H1 (cell line): Measurements from ENCODE around the gene MACROD2. TPM values are rescaled to one million over a fixed set of nuclear protein-coding genes. Genes with fewer than 3 reads are reported as not detected.

Experiments
- CTCF ChIA-PET: fragments of 300-600 bp; sonication (Branson Sonifier 250); formaldehyde crosslinking; loops from one replicate; lab custom pipeline; 2021; ENCODE audit not compliant: partially characterized antibody; lab: Charles Lee
- POLR2A ChIA-PET: fragments of 300-600 bp; sonication (Branson Sonifier 250); formaldehyde crosslinking; loops from one replicate; lab custom pipeline; 2021; ENCODE audit warnings: inconsistent platforms; ENCODE audit not compliant: partially characterized antibody; lab: Charles Lee
- DNase-seq, 2 experiments: peaks; one replicate each; pipeline versions ENCODE4 v3.0.0 to v3.0.0-alpha.2; 2010 to 2022; ENCODE audit warnings: low spot score in 2 of 2, low read depth in 1 of 2, mixed read lengths in 1 of 2
- FAIRE-seq: peaks from 2 replicates; lab custom pipeline; 2011; peaks lifted over from hg19 to GRCh38; lab: Jason Lieb, UNC
- H2AFZ ChIP-seq: 2 replicates; pipeline ENCODE4 v1.8.1; 2012; ENCODE audit warnings: low read length, inconsistent platforms
- H2AK5ac ChIP-seq: 2 replicates; pipeline ENCODE4 v1.6.1; 2013; ENCODE audit warnings: low read depth, low read length
- H2BK120ac ChIP-seq: replicated peaks from 2 replicates; pipeline ENCODE3; 2013; ENCODE audit warnings: low read depth, low read length, inconsistent platforms
- H2BK12ac ChIP-seq: 2 replicates; pipeline ENCODE4 v1.6.1; 2013; ENCODE audit warnings: low read depth, low read length
- H2BK15ac ChIP-seq: 2 replicates; pipeline ENCODE4 v1.6.1; 2013; ENCODE audit warnings: low read length
- H2BK20ac ChIP-seq: 2 replicates; pipeline ENCODE4 v1.6.1; 2013; ENCODE audit warnings: low read length
- H2BK5ac ChIP-seq: 2 replicates; pipeline ENCODE4 v1.6.1; 2013; ENCODE audit warnings: low read depth, low read length
- H3K14ac ChIP-seq: 2 replicates; pipeline ENCODE4 v1.6.1; 2013; ENCODE audit warnings: inconsistent platforms; ENCODE audit not compliant: insufficient read length
- H3K18ac ChIP-seq: 2 replicates; pipeline ENCODE4 v1.6.1; 2013; ENCODE audit warnings: low read length; ENCODE audit errors: extremely low read depth
- H3K23ac ChIP-seq: 2 replicates; pipeline ENCODE4 v1.6.1; 2013; ENCODE audit warnings: inconsistent platforms; ENCODE audit not compliant: insufficient read length
- H3K23me2 ChIP-seq: 2 replicates; pipeline ENCODE4 v1.6.1; 2013; ENCODE audit warnings: low read depth, low read length
- H3K27ac ChIP-seq: 2 replicates; pipeline ENCODE4 v1.6.1; 2011; ENCODE audit warnings: low read depth, low read length, inconsistent platforms
- H3K27me3 ChIP-seq, 4 experiments: replicated peaks in 1 of 4; 1 replicate in 1 of 4; 2 replicates in 3 of 4; pipeline versions ENCODE4 v1.6.1 to v1.8.1; 2011 to 2013; ENCODE audit warnings: low read length in 3 of 4, mild to moderate bottlenecking in 3 of 4, inconsistent platforms in 2 of 4, mixed read lengths in 2 of 4, moderate library complexity in 1 of 4; ENCODE audit not compliant: control insufficient read depth in 3 of 4, insufficient read depth in 3 of 4; ENCODE audit errors: extremely low read depth in 1 of 4
- H3K36me3 ChIP-seq, 4 experiments: 2 replicates each; pipeline versions ENCODE4 v1.6.1 to v1.8.1; 2011 to 2013; ENCODE audit warnings: mild to moderate bottlenecking in 4 of 4, low read length in 3 of 4, moderate library complexity in 2 of 4, control low read depth in 1 of 4, inconsistent platforms in 1 of 4; ENCODE audit not compliant: insufficient read depth in 4 of 4, control insufficient read depth in 2 of 4
- H3K4ac ChIP-seq: replicated peaks from 2 replicates; pipeline ENCODE3; 2013; ENCODE audit warnings: low read length, low read depth, mixed read lengths, inconsistent platforms; ENCODE audit not compliant: insufficient read length
- H3K4me1 ChIP-seq, 4 experiments: replicated peaks in 1 of 4; 1 replicate in 1 of 4; 2 replicates in 3 of 4; pipeline versions ENCODE4 v1.6.1 to v1.8.1; 2011 to 2013; ENCODE audit warnings: low read length in 3 of 4, inconsistent platforms in 2 of 4, mixed read lengths in 1 of 4; ENCODE audit not compliant: insufficient read depth in 4 of 4, control insufficient read depth in 3 of 4
- H3K4me2 ChIP-seq, 2 experiments: 2 replicates each; pipeline versions ENCODE4 v1.6.1 to v1.8.1; 2011 to 2013; ENCODE audit warnings: low read depth in 2 of 2, low read length in 2 of 2, control low read depth in 1 of 2, inconsistent platforms in 1 of 2, mild to moderate bottlenecking in 1 of 2; ENCODE audit not compliant: insufficient read depth in 1 of 2
- H3K4me3 ChIP-seq, 4 experiments: fragments of 200-600, 300-600 bp in 1 of 4; sonication (generic), shearing (Covaris generic), sonication (Bioruptor Twin) in 1 of 4; 2 replicates each; pipeline versions ENCODE4 v1.5.1 to v1.8.1; 2011 to 2016; ENCODE audit warnings: low read length in 4 of 4, low read depth in 3 of 4, control low read depth in 2 of 4, inconsistent platforms in 2 of 4, mild to moderate bottlenecking in 2 of 4, mixed read lengths in 1 of 4, moderate library complexity in 1 of 4; ENCODE audit not compliant: insufficient read depth in 2 of 4; ENCODE audit errors: extremely low read depth in 1 of 4
- H3K56ac ChIP-seq: replicated peaks from 2 replicates; pipeline ENCODE3; 2013; ENCODE audit warnings: low read depth, mild to moderate bottlenecking, mixed read lengths, low read length, inconsistent platforms; ENCODE audit not compliant: insufficient read length
- H3K79me1 ChIP-seq: 2 replicates; pipeline ENCODE4 v1.6.1; 2013; ENCODE audit warnings: low read depth, low read length, control low read depth
- H3K79me2 ChIP-seq, 2 experiments: 2 replicates each; pipeline versions ENCODE4 v1.6.1 to v1.8.1; 2012 to 2013; ENCODE audit warnings: low read length in 2 of 2, mild to moderate bottlenecking in 2 of 2, inconsistent platforms in 1 of 2; ENCODE audit not compliant: insufficient read depth in 2 of 2, control insufficient read depth in 1 of 2
- H3K9ac ChIP-seq, 4 experiments: replicated peaks in 1 of 4; 1 replicate in 1 of 4; 2 replicates in 3 of 4; pipeline versions ENCODE4 v1.6.1 to v1.8.1; 2011 to 2013; ENCODE audit warnings: low read depth in 3 of 4, low read length in 3 of 4, control low read depth in 2 of 4, mild to moderate bottlenecking in 2 of 4, moderate library complexity in 2 of 4, inconsistent platforms in 1 of 4; ENCODE audit errors: extremely low read depth in 1 of 4
- H3K9me3 ChIP-seq, 2 experiments: 2 replicates each; pipeline versions ENCODE4 v1.6.1 to v1.8.1; 2012 to 2013; ENCODE audit warnings: mild to moderate bottlenecking in 2 of 2, moderate library complexity in 2 of 2, control low read depth in 1 of 2, inconsistent platforms in 1 of 2, low read depth in 1 of 2, low read length in 1 of 2, mixed read lengths in 1 of 2; ENCODE audit not compliant: insufficient read depth in 2 of 2
- H4K20me1 ChIP-seq, 2 experiments: replicated peaks in 1 of 2; 2 replicates each; pipeline versions ENCODE3 to v1.8.1; 2011 to 2013; ENCODE audit warnings: inconsistent platforms in 2 of 2, low read length in 2 of 2, mild to moderate bottlenecking in 1 of 2; ENCODE audit not compliant: insufficient read depth in 2 of 2, control insufficient read depth in 1 of 2
- H4K5ac ChIP-seq: 2 replicates; pipeline ENCODE4 v1.6.1; 2013; ENCODE audit warnings: low read length, low read depth, mixed read lengths, inconsistent platforms; ENCODE audit not compliant: insufficient read length
- H4K8ac ChIP-seq: 2 replicates; pipeline ENCODE4 v1.8.0; 2013; ENCODE audit warnings: mild to moderate bottlenecking, moderate library complexity, low read length, inconsistent platforms; ENCODE audit not compliant: insufficient read depth; ENCODE audit errors: extremely low read depth
- H4K91ac ChIP-seq: replicated peaks from 2 replicates; pipeline ENCODE3; 2013; ENCODE audit warnings: low read length, mixed read lengths, inconsistent platforms; ENCODE audit not compliant: insufficient read length
- BRCA1 ChIP-seq: IDR thresholded peaks from 2 replicates; pipeline ENCODE4 v1.6.1; 2012; ENCODE audit warnings: low read depth, low read length, improper control_type of control experiment
- CEBPB ChIP-seq: IDR thresholded peaks from 2 replicates; pipeline ENCODE4 v1.6.1; 2012; ENCODE audit warnings: low read depth, low read length
- CHD2 ChIP-seq: IDR thresholded peaks from 2 replicates; pipeline ENCODE4 v1.6.1; 2012; ENCODE audit warnings: low read length, improper control_type of control experiment
- EP300 ChIP-seq, 2 experiments: IDR thresholded peaks; 1 replicate in 1 of 2; 2 replicates in 1 of 2; pipeline ENCODE4 v1.6.1; 2011 to 2012; ENCODE audit warnings: low read depth in 2 of 2, low read length in 2 of 2, mild to moderate bottlenecking in 2 of 2, borderline replicate concordance in 1 of 2, inconsistent platforms in 1 of 2, moderate library complexity in 1 of 2
- EZH2 ChIP-seq: fragments of 200-600 bp; sonication (generic); IDR thresholded peaks from 2 replicates; pipeline ENCODE4 v1.7.1; 2012; ENCODE audit warnings: low read depth, mild to moderate bottlenecking, moderate library complexity, low read length, inconsistent platforms; ENCODE audit not compliant: severe bottlenecking
- HDAC2 ChIP-seq, 2 experiments: fragments of 300-600 bp in 1 of 2; sonication (generic) in 1 of 2; IDR thresholded peaks; 2 replicates each; pipeline ENCODE4 v1.6.1; 2011 to 2012; ENCODE audit warnings: low read depth in 2 of 2, low read length in 2 of 2, mild to moderate bottlenecking in 2 of 2, moderate library complexity in 2 of 2, borderline replicate concordance in 1 of 2, inconsistent platforms in 1 of 2
- KDM1A ChIP-seq: fragments of 200-600, 300-600 bp; sonication (generic); IDR thresholded peaks from 2 replicates; pipeline ENCODE4 v1.7.1; 2016; ENCODE audit warnings: mild to moderate bottlenecking, low read length, borderline replicate concordance
- MAFK ChIP-seq: IDR thresholded peaks from 2 replicates; pipeline ENCODE4 v1.6.1; 2012; ENCODE audit warnings: low read depth, mild to moderate bottlenecking, improper control_type of control experiment, low read length
- SIRT6 ChIP-seq: IDR thresholded peaks from one replicate; pipeline ENCODE4 v1.7.1; 2012; ENCODE audit warnings: low read length, inconsistent platforms
- SP4 ChIP-seq: IDR thresholded peaks from 2 replicates; pipeline ENCODE4 v1.6.1; 2012; ENCODE audit warnings: low read length, inconsistent platforms
- TAF7 ChIP-seq: optimal IDR thresholded peaks from 2 replicates; pipeline ENCODE3; 2011; ENCODE audit warnings: low read depth, mild to moderate bottlenecking, inconsistent platforms, low read length, moderate library complexity, borderline replicate concordance
- WGBS, 2 experiments: shearing (Covaris generic) in 1 of 2; methylation state at CpG; one replicate each; pipeline versions ENCODE4 v1.1.6 to v1.1.7; 2013 to 2015; ENCODE audit warnings: low lambda C conversion rate in 2 of 2, mixed read lengths in 2 of 2, inconsistent platforms in 1 of 2, low coverage in 1 of 2, missing lambda C conversion rate in 1 of 2; ENCODE audit not compliant: insufficient replicate concordance in 2 of 2, insufficient coverage in 1 of 2, insufficient read length in 1 of 2; ENCODE audit errors: extremely low coverage in 1 of 2, missing lambda C conversion rate in 1 of 2; 5-methylcytosine and 5-hydroxymethylcytosine counted together
- polyA plus RNA-seq, 7 experiments: library from polyadenylated mRNA; depleted of rRNA in 3 of 7; stranded (reverse) in 5 of 7; unstranded in 2 of 7; fragments of >200 nt in 5 of 7; fragments of 200-250 nt in 2 of 7; gene quantifications; 1 replicate in 5 of 7; 2 replicates in 1 of 7; 4 replicates in 1 of 7; pipeline versions ENCODE4 v1.2.1 to v1.2.3, GENCODE V29; 2011 to 2013; ENCODE audit warnings: missing spikeins in 2 of 7, mixed read lengths in 2 of 7
- total RNA-seq: library from RNA; stranded (reverse); fragmentation: NEBNext Ultra II Directional; extraction: Animal tissue kit (Norgen Biotek cat#: 25700); gene quantifications from 2 replicates; pipeline ENCODE4 v1.2.1, GENCODE V29; 2021
- TF ChIP-seq, protein P1 (sequence below), 3 experiments: IDR thresholded peaks; 1 replicate in 2 of 3; 2 replicates in 1 of 3; pipeline versions ENCODE4 v1.5.1 to v1.6.1; 2011; ENCODE audit warnings: low read length in 3 of 3, mild to moderate bottlenecking in 3 of 3, inconsistent platforms in 2 of 3, low read depth in 1 of 3, moderate library complexity in 1 of 3; ENCODE audit not compliant: insufficient read depth in 1 of 3; ENCODE audit errors: control extremely low read depth in 1 of 3

The MACROD2 gene
- total and polyA plus RNA-seq, 2 of the 8 experiments (the other 6 are each of a cell fraction or from before 2014, with no cell fraction given), result 0.70 to 3.9 TPM

DNA sequence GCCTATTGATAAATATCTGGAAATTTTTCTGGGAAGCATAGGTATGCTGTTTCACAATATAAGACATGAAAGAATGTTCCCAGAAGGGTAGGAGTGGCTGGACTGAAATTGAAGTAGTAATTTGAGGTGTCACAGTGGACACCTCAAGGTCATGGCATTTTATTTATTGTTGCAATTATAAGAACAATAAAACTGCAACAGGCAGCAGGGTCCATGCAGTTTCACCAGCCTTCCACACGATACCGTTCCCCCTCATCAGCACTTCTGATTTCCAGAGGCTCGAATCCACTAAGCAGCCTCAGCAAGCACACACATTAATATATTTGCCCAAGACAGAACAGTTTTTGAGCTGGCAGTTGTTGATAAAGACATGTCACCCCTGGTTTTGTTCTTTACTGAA lies 1540.5 kb downstream of the MACROD2 start:
- Histone ChIP-seq H3K18ac (no peak overlapping the region), H4K8ac (no peak overlapping the region), H3K4ac (no peak overlapping the region), H3K4me1 (no peaks in the 10 kb centered on the region), H2AK5ac (no peak overlapping the region), H2BK20ac (no peak overlapping the region), H4K5ac (no peak overlapping the region), H4K91ac (no peak overlapping the region), H2BK120ac (no peak overlapping the region), H3K14ac (no peak overlapping the region), H3K27ac (no peak overlapping the region), H3K27me3 (no peaks in the 10 kb centered on the region), H3K23ac (no peak overlapping the region), H2BK12ac (no peak overlapping the region), H3K4me3 (no peak overlapping the region), H3K79me2 (no peaks in the 10 kb centered on the region), H3K36me3 (no peaks in the 10 kb centered on the region), H3K4me2 (no peak overlapping the region), H3K9ac (no peak overlapping the region), H3K9me3 (no peaks in the 10 kb centered on the region), H3K56ac (no peak overlapping the region), H2BK5ac (no peak overlapping the region), H2BK15ac (no peak overlapping the region), H2AFZ (no peak overlapping the region), H3K79me1 (no peaks in the 10 kb centered on the region), H4K20me1 (no peaks in the 10 kb centered on the region), H3K23me2 (no peaks in the 10 kb centered on the region)
- WGBS, 2 experiments, result 94% methylated on average over 3 of the region's 3 CpGs; no CpG with 5 or more reads in 1 of the 2 experiments
- no peak for DNase-seq
- no peak for FAIRE-seq
- POLR2A ChIA-PET, result no interaction called here
- CTCF ChIA-PET, result no interaction called here
- TF ChIP-seq SP4 (no peak), CHD2 (no peak), CEBPB (no peak), EZH2 (no peak), BRCA1 (no peak), SIRT6 (no peak), KDM1A (no peak), TAF7 (no peak), EP300 (IDR thresholded peaks at IDR 0.05; ENCODE audit: borderline replicate concordance in 1 of 2, low read depth in 2 of 2, low read length in 2 of 2) (no peak), MAFK (no peak), HDAC2 (IDR thresholded peaks at IDR 0.05; ENCODE audit: borderline replicate concordance in 1 of 2, low read depth in 2 of 2, low read length in 2 of 2) (no peak)
- TF ChIP-seq, protein P1, sequence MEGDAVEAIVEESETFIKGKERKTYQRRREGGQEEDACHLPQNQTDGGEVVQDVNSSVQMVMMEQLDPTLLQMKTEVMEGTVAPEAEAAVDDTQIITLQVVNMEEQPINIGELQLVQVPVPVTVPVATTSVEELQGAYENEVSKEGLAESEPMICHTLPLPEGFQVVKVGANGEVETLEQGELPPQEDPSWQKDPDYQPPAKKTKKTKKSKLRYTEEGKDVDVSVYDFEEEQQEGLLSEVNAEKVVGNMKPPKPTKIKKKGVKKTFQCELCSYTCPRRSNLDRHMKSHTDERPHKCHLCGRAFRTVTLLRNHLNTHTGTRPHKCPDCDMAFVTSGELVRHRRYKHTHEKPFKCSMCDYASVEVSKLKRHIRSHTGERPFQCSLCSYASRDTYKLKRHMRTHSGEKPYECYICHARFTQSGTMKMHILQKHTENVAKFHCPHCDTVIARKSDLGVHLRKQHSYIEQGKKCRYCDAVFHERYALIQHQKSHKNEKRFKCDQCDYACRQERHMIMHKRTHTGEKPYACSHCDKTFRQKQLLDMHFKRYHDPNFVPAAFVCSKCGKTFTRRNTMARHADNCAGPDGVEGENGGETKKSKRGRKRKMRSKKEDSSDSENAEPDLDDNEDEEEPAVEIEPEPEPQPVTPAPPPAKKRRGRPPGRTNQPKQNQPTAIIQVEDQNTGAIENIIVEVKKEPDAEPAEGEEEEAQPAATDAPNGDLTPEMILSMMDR (IDR thresholded peaks at IDR 0.05; ENCODE audit: control extremely low read depth in 1 of 3, insufficient read depth in 1 of 3, low read depth in 1 of 3, low read length in 3 of 3), result no peak
